Measurements from ENCODE around the gene KRR1.

- TF ChIP-seq CTCF (IDR thresholded peaks at IDR 0.05), result no peak
- TF ChIP-seq NFIC (IDR thresholded peaks at IDR 0.05; ENCODE audit: borderline replicate concordance), result 0 out of 2 replicates have a peak, but pooled peaks have one; percentile 40
- no peak for TF ChIP-seq FOXM1 (IDR thresholded peaks at IDR 0.05; ENCODE audit: low read depth)
- no peak for TF ChIP-seq MAX (IDR thresholded peaks at IDR 0.05; ENCODE audit: low read depth)
- no peak for TF ChIP-seq NRF1 (IDR thresholded peaks at IDR 0.05; ENCODE audit: low read depth, low read length)
- TF ChIP-seq POLR2AphosphoS5 (IDR thresholded peaks at IDR 0.05; ENCODE audit: low read depth, low read length), result no peak
Observed at GRCh38 chr12:75444429-75445136, 66.8 kb downstream of the KRR1 start.

All from SK-N-SH (cell line).